HepG2 (cell line): Measurements from ENCODE around the gene RAB22A. TPM values are rescaled to one million over a fixed set of nuclear protein-coding genes. Genes with fewer than 3 reads are reported as not detected.
A peak's percentile ranks its signal among the peaks of the same experiment; 100 is the strongest.

Source experiments
- ATAC-seq: fragments of 200-7000 bp; cut with Tn5 transposase; 3 replicates; pipeline ENCODE4 v1.9.1; 2020; ENCODE audit warnings: mild to moderate bottlenecking, moderate library complexity
- BruUV-seq: library from RNA; stranded (reverse); fragments of 400-500 nt; replicated peaks from 2 replicates; lab custom pipeline; 2021; lab: Mats Ljungman, UMichigan
- CTCF ChIA-PET: fragments of 300-600 bp; formaldehyde crosslinking; extraction: SDS; loops from one replicate; lab custom pipeline; 2021; ENCODE audit warnings: low total read pairs, inconsistent platforms, low intra/inter-chr PET ratio; lab: Yijun Ruan, JAX
- POLR2A ChIA-PET: fragments of 350-600 bp; sonication (Branson Sonifier 250); formaldehyde crosslinking; loops from one replicate; lab custom pipeline; 2020; ENCODE audit warnings: antibody characterized with exemption, inconsistent platforms; lab: Yijun Ruan, JAX
- DNase-seq: peaks from one replicate; pipeline ENCODE4 v3.0.0-alpha.2; 2015; ENCODE audit warnings: low spot score
- FAIRE-seq: peaks from 3 replicates; lab custom pipeline; 2011; peaks lifted over from hg19 to GRCh38; lab: Jason Lieb, UNC
- H2AFZ ChIP-seq: one replicate; pipeline ENCODE4 v1.6.1; 2011; ENCODE audit warnings: low read length, inconsistent platforms
- H3K27ac ChIP-seq: fragments of 300-600 bp; 3 replicates; pipeline ENCODE4 v1.8.0; 2011; ENCODE audit warnings: mixed run types, mild to moderate bottlenecking, mixed read lengths, low read length, inconsistent platforms; ENCODE audit not compliant: insufficient read depth; ENCODE audit errors: extremely low read length
- H3K27me3 ChIP-seq, 2 experiments: fragments of 200-600 bp in 1 of 2; 2 replicates in 1 of 2; 3 replicates in 1 of 2; pipeline versions ENCODE4 v1.6.0 to v1.8.0; 2011; ENCODE audit warnings: low read length in 2 of 2, mild to moderate bottlenecking in 2 of 2, moderate library complexity in 2 of 2, inconsistent platforms in 1 of 2; ENCODE audit not compliant: insufficient read depth in 2 of 2, control insufficient read depth in 1 of 2
- H3K36me3 ChIP-seq, 2 experiments: fragments of 200-600 bp in 1 of 2; replicated peaks in 1 of 2; 2 replicates in 1 of 2; 3 replicates in 1 of 2; pipeline versions ENCODE4 v1.5.1 to v1.8.0; 2011; ENCODE audit warnings: low read length in 2 of 2, inconsistent platforms in 1 of 2; ENCODE audit not compliant: insufficient read depth in 2 of 2, control insufficient read depth in 1 of 2
- H3K4me1 ChIP-seq: 2 replicates; pipeline ENCODE4 v1.5.1; 2012; ENCODE audit warnings: low read length, inconsistent platforms; ENCODE audit not compliant: insufficient read depth
- H3K4me2 ChIP-seq: 2 replicates; pipeline ENCODE4 v1.6.0; 2011; ENCODE audit warnings: low read depth, low read length, inconsistent platforms
- H3K4me3 ChIP-seq, 3 experiments: fragments of 200-600 bp in 1 of 3; sonication (generic), shearing (Covaris generic) in 1 of 3; replicated peaks in 1 of 3; 2 replicates each; pipeline ENCODE4 v1.5.1; 2011 to 2016; ENCODE audit warnings: low read length in 3 of 3, inconsistent platforms in 2 of 3, low read depth in 2 of 3, mild to moderate bottlenecking in 2 of 3, control low read depth in 1 of 3, mixed read lengths in 1 of 3; ENCODE audit not compliant: insufficient read depth in 1 of 3
- H3K79me2 ChIP-seq: one replicate; pipeline ENCODE4 v1.6.1; 2011; ENCODE audit warnings: low read length, inconsistent platforms; ENCODE audit not compliant: insufficient read depth
- H3K9ac ChIP-seq: 2 replicates; pipeline ENCODE4 v1.6.0; 2011; ENCODE audit warnings: mild to moderate bottlenecking, low read depth, low read length, inconsistent platforms; ENCODE audit not compliant: insufficient read depth
- H3K9me3 ChIP-seq: 2 replicates; pipeline ENCODE4 v1.5.1; 2012; ENCODE audit warnings: mild to moderate bottlenecking, low read length
- H4K20me1 ChIP-seq: 2 replicates; pipeline ENCODE4 v1.6.0; 2011; ENCODE audit warnings: inconsistent platforms, mild to moderate bottlenecking, low read length, moderate library complexity; ENCODE audit not compliant: insufficient read depth
- AGO2 ChIP-seq: fragments of 200-400 bp; formaldehyde crosslinking; optimal IDR thresholded peaks from 2 replicates; pipeline ENCODE3; 2017; ENCODE audit warnings: mild to moderate bottlenecking, low read depth, low read length, moderate library complexity
- CEBPB ChIP-seq: IDR thresholded peaks from 2 replicates; pipeline ENCODE4 v1.6.1; 2011; ENCODE audit warnings: low read depth, low read length, improper control_type of control experiment, borderline replicate concordance
- GABPA ChIP-seq, 2 experiments: IDR thresholded peaks; 2 replicates each; pipeline ENCODE4 v1.6.1; 2011 to 2016; ENCODE audit warnings: low read depth in 2 of 2, low read length in 1 of 2, missing biosample characterization in 1 of 2, missing genetic modification characterization in 1 of 2
- JARID2 ChIP-seq: sonication (generic); formaldehyde crosslinking; IDR thresholded peaks from 2 replicates; pipeline ENCODE4 v1.8.1; 2023; ENCODE audit warnings: missing genetic modification reagents, inconsistent platforms; ENCODE audit not compliant: insufficient replicate concordance
- MTA3 ChIP-seq: sonication (generic); formaldehyde crosslinking; IDR thresholded peaks from 2 replicates; pipeline ENCODE4 v1.4.0; 2020; ENCODE audit warnings: missing genetic modification reagents
- NFE2 ChIP-seq: sonication (generic); formaldehyde crosslinking; IDR thresholded peaks from 2 replicates; pipeline ENCODE4 v1.4.0; 2020; ENCODE audit warnings: missing genetic modification reagents
- NR3C1 ChIP-seq: sonication (generic); formaldehyde crosslinking; IDR thresholded peaks from 2 replicates; pipeline ENCODE4 v1.4.0; 2020; ENCODE audit warnings: missing genetic modification reagents
- PCBP1 ChIP-seq: fragments of 200-400 bp; formaldehyde crosslinking; IDR thresholded peaks from 2 replicates; pipeline ENCODE4 v1.6.1; 2017; ENCODE audit warnings: mild to moderate bottlenecking, low read depth, low read length, borderline replicate concordance
- RAD51 ChIP-seq: fragments of 450-650 bp; IDR thresholded peaks from 2 replicates; pipeline ENCODE4 v1.6.1; 2016; ENCODE audit warnings: borderline replicate concordance
- ZFP1 ChIP-seq: IDR thresholded peaks from 2 replicates; pipeline ENCODE4 v1.6.1; 2016
- ZNF557 ChIP-seq: sonication (generic); formaldehyde crosslinking; IDR thresholded peaks from 2 replicates; pipeline ENCODE4 v1.4.0; 2020; ENCODE audit warnings: missing genetic modification reagents
- WGBS: methylation state at CpG from one replicate; pipeline ENCODE4 v1.1.6; 2017; ENCODE audit warnings: low lambda C conversion rate; 5-methylcytosine and 5-hydroxymethylcytosine counted together
- in situ Hi-C: cut with HindIII; loops from 2 replicates; pipeline ENCODE4 v1.10.0; 2017; ENCODE audit warnings: low pct_unique_long_range_greater_than_20kb; ENCODE audit not compliant: extremely low pct_ligation_motif_present
- intact Hi-C: fragments of 100-400 bp; cut with micrococcal nuclease; formaldehyde crosslinking; loops from one replicate; pipeline ENCODE4 v1.10.0; 2022; ENCODE audit not compliant: unreplicated experiment
- polyA plus RNA-seq, 8 experiments: library from polyadenylated mRNA; depleted of rRNA in 3 of 8; stranded (reverse) in 7 of 8; unstranded in 1 of 8; fragments of >200 nt; fragmentation: Illumina TruSeq in 4 of 8; extraction: Trizol in 4 of 8; gene quantifications; 2 replicates each; pipeline versions ENCODE4 v1.2.1 to v1.2.3, GENCODE V29; 2011 to 2016; ENCODE audit warnings: low read depth in 4 of 8, missing spikeins in 1 of 8, mixed read lengths in 1 of 8; ENCODE audit not compliant: insufficient read depth in 1 of 8
- total RNA-seq, 5 experiments: library from RNA; depleted of rRNA; stranded (reverse); fragments of >200 nt; fragmentation: Illumina TruSeq; extraction: Trizol; gene quantifications; 2 replicates each; pipeline ENCODE4 v1.2.3, GENCODE V29; 2016; ENCODE audit warnings: low read depth in 1 of 5
- TF ChIP-seq, protein P1 (sequence below): sonication (generic); formaldehyde crosslinking; IDR thresholded peaks from 2 replicates; pipeline ENCODE4 v1.9.0; 2021; ENCODE audit warnings: missing genetic modification reagents, mild to moderate bottlenecking, borderline replicate concordance
- TF ChIP-seq, protein P2 (sequence below): sonication (generic); formaldehyde crosslinking; IDR thresholded peaks from 2 replicates; pipeline ENCODE4 v1.4.0; 2020; ENCODE audit warnings: missing genetic modification reagents, mild to moderate bottlenecking, borderline replicate concordance

RAB22A gene
- total and polyA plus RNA-seq, 2 of the 13 experiments (the other 11 are each of a cell fraction or from before 2014, with no cell fraction given): 10.7 to 11.2 TPM

DNA sequence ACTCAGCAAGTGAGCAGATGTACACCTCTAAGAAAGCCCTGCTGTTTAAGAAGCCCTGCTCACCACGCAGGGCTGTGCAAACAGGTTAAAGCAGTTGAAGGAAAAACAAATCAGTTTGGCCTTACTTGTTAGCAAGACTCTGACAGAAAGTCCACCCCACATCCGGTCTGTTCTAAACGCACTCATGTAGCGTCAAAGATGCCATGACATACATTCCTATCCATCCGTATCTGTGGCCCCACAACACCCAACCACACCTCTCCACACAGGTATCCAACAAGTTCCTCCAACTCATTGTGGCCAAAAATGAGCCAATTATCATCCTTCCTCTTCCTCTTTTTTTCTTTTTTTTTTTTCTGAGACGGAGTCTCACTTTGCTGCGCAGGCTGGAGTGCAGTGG, 22.8 kb upstream of the RAB22A start (continued):
- no peak for TF ChIP-seq JARID2 (CRISPR knock-in tag)

DNA sequence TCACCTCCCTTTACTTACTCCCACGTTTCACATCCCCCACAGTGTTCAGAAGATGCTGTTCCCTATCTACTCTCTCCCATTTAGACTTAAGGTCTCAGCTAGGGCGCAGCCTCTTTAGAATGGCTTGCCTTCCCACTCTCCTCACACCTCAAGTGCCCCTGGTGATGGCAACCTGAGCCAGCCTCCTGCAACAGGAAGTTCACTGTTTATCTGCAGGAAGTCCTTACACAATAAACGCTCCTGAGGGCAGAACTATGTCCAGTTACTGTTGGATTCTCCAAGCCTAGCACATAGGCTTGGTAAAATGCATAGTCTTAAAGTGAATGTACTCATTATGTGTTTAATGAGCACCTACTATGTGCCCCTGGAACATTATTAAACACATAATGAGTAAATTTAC, 21.9 kb upstream of the RAB22A start:
- Histone ChIP-seq H3K27me3 (no peaks in the 10 kb centered on the region), H2AFZ (no peak overlapping the region), H3K79me2 (no peaks in the 10 kb centered on the region), H3K9me3 (no peaks in the 10 kb centered on the region), H4K20me1 (no peaks in the 10 kb centered on the region), H3K27ac (no peak overlapping the region), H3K4me3 (no peak overlapping the region), H3K36me3 (no peaks in the 10 kb centered on the region), H3K4me1 (no peaks in the 10 kb centered on the region), H3K9ac (no peak overlapping the region), H3K4me2 (no peak overlapping the region)
- ChIA-PET POLR2A (no interaction called here), CTCF (no interaction called here)
- no peak for FAIRE-seq
- 35% methylated on average over 3 of the region's 3 CpGs for WGBS
- in situ Hi-C loops (no loop called here), intact Hi-C loops (no loop called here)
- DNase-seq: no peak
- no TSS peak for BruUV-seq
- TF ChIP-seq GABPA (IDR thresholded peaks at IDR 0.05; ENCODE audit: low read depth, low read length) (0 out of 2 replicates have a peak, but pooled peaks have one; percentile 19), GABPA (CRISPR knock-in tag; IDR thresholded peaks at IDR 0.05; ENCODE audit: low read depth) (peak; percentile 74), CEBPB (peak; percentile 17; the same call in 1 of the 2 replicates), AGO2 (no peak)
- no peak for ATAC-seq

DNA sequence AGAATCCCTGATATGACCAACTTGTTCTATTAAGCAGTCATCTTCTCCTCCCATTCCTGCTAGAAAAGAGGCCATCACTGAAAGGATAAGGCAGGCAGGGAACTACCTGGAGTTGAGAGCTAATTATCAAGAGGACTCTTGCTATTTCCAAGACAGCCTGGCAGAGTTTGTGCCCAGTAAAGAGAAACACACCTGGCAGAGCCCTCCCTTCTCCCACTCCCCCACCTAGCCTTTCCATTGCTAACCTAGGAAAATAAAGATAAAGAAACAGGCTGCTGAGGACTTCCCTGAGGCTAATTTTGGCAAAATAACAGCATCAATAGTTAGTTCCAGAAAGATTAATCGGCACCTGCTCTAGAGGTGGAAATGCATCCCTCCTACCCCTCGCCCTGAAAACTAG, 20.4 kb upstream of the RAB22A start:
- Histone ChIP-seq H3K4me3 (no peak overlapping the region), H3K4me1 (peaks cover under 1% of the 10 kb centered on the region), H3K36me3 (no peaks in the 10 kb centered on the region), H3K9ac (no peak overlapping the region), H3K4me2 (no peak overlapping the region), H3K9me3 (no peaks in the 10 kb centered on the region), H3K79me2 (no peaks in the 10 kb centered on the region), H4K20me1 (no peaks in the 10 kb centered on the region), H3K27me3 (no peaks in the 10 kb centered on the region), H3K27ac (no peak overlapping the region), H2AFZ (no peak overlapping the region)
- ATAC-seq: no peak
- FAIRE-seq: no peak
- CTCF ChIA-PET: no interaction called here
- intact Hi-C loops: no loop called here
- DNase-seq: no peak
- BruUV-seq: no TSS peak
- POLR2A ChIA-PET: no interaction called here
- 70% methylated on average over 2 of the region's 2 CpGs for WGBS
- in situ Hi-C loops: no loop called here
- TF ChIP-seq PCBP1 (no peak), RAD51 (no peak), ZFP1 (CRISPR knock-in tag) (no peak), ZNF557 (CRISPR knock-in tag) (no peak), NFE2 (CRISPR knock-in tag) (no peak), MTA3 (CRISPR knock-in tag) (no peak), NR3C1 (CRISPR knock-in tag) (no peak)
- TF ChIP-seq, protein P1, sequence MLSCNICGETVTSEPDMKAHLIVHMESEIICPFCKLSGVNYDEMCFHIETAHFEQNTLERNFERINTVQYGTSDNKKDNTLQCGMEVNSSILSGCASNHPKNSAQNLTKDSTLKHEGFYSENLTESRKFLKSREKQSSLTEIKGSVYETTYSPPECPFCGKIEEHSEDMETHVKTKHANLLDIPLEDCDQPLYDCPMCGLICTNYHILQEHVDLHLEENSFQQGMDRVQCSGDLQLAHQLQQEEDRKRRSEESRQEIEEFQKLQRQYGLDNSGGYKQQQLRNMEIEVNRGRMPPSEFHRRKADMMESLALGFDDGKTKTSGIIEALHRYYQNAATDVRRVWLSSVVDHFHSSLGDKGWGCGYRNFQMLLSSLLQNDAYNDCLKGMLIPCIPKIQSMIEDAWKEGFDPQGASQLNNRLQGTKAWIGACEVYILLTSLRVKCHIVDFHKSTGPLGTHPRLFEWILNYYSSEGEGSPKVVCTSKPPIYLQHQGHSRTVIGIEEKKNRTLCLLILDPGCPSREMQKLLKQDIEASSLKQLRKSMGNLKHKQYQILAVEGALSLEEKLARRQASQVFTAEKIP (CRISPR knock-in tag): no peak
- TF ChIP-seq, protein P2, sequence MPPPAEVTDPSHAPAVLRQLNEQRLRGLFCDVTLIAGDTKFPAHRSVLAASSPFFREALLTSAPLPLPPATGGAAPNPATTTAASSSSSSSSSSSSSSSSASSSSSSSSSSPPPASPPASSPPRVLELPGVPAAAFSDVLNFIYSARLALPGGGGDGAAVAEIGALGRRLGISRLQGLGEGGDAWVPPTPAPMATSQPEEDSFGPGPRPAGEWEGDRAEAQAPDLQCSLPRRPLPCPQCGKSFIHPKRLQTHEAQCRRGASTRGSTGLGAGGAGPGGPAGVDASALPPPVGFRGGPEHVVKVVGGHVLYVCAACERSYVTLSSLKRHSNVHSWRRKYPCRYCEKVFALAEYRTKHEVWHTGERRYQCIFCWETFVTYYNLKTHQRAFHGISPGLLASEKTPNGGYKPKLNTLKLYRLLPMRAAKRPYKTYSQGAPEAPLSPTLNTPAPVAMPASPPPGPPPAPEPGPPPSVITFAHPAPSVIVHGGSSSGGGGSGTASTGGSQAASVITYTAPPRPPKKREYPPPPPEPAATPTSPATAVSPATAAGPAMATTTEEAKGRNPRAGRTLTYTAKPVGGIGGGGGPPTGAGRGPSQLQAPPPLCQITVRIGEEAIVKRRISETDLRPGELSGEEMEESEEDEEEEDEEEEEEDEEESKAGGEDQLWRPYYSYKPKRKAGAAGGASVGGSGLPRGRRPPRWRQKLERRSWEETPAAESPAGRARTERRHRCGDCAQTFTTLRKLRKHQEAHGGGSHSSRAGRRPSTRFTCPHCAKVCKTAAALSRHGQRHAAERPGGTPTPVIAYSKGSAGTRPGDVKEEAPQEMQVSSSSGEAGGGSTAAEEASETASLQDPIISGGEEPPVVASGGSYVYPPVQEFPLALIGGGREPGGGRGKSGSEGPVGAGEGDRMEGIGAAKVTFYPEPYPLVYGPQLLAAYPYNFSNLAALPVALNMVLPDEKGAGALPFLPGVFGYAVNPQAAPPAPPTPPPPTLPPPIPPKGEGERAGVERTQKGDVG (CRISPR knock-in tag): no peak
